ENCODE measurements around the gene SPATS2. TPM values are rescaled to one million over a fixed set of nuclear protein-coding genes. Genes with fewer than 3 reads are reported as not detected.
"Not testable (repeated sequence)": the region's sequence is repeated elsewhere in the genome, so short reads cannot be mapped to it uniquely, and the experiment has no call there.

The SPATS2 gene
- total RNA-seq, 1 donor from 2014 or later, result 49.5 TPM

DNA sequence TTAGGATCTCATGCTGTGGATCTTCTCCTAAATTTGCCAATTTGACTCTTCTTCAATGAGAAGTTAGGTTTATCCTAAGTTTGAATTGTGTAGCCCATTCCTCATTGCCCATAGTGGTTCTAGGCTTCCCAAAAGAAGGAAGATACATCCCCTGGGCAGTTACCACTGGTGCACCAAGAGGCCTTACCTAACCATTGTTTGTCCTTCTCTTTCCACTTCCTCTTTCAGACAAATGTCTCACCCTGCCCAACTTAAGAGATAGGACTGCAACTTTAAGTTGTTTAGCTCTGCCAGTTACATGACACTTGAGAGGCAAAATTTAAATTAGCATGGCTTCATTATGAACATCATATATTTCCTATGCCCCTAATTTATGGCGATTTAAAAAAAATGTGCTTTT is 162.2 kb downstream of the SPATS2 start:
- no peak overlapping the region for H2AFZ ChIP-seq (replicated peaks)
- no peak overlapping the region for H3K4me2 ChIP-seq
- no peak overlapping the region for H3K4me3 Mint-ChIP-seq
- no peaks in the 10 kb centered on the region for H3K4me1 Mint-ChIP-seq
- H3K9me3 Mint-ChIP-seq, result no peaks in the 10 kb centered on the region
- H4K20me1 ChIP-seq (ENCODE audit: low read depth), result no peaks in the 10 kb centered on the region
- no peaks in the 10 kb centered on the region for H3K36me3 ChIP-seq
- peaks cover 26% of the 10 kb centered on the region for H3K36me3 Mint-ChIP-seq
- H3K27me3 ChIP-seq, result peaks cover 2% of the 10 kb centered on the region
- TF ChIP-seq EZH2 (IDR thresholded peaks at IDR 0.05) (no peak), EZH2phosphoT487 (IDR thresholded peaks at IDR 0.05) (no peak)
- TF ChIP-seq, protein P1, sequence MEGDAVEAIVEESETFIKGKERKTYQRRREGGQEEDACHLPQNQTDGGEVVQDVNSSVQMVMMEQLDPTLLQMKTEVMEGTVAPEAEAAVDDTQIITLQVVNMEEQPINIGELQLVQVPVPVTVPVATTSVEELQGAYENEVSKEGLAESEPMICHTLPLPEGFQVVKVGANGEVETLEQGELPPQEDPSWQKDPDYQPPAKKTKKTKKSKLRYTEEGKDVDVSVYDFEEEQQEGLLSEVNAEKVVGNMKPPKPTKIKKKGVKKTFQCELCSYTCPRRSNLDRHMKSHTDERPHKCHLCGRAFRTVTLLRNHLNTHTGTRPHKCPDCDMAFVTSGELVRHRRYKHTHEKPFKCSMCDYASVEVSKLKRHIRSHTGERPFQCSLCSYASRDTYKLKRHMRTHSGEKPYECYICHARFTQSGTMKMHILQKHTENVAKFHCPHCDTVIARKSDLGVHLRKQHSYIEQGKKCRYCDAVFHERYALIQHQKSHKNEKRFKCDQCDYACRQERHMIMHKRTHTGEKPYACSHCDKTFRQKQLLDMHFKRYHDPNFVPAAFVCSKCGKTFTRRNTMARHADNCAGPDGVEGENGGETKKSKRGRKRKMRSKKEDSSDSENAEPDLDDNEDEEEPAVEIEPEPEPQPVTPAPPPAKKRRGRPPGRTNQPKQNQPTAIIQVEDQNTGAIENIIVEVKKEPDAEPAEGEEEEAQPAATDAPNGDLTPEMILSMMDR (IDR thresholded peaks at IDR 0.05), result no peak
- H3K27ac ChIP-seq, result no peak overlapping the region
- H3K27me3 Mint-ChIP-seq (ENCODE audit: insufficient read depth, low read depth), result peaks cover 7% of the 10 kb centered on the region
- H3F3A ChIP-seq (ENCODE audit: low read depth), result peaks cover 9% of the 10 kb centered on the region
- no peak overlapping the region for H3K27ac Mint-ChIP-seq
- no peaks in the 10 kb centered on the region for H3K9me3 ChIP-seq (ENCODE audit: low read depth)
- H3K79me2 ChIP-seq (ENCODE audit: low read depth), result no peaks in the 10 kb centered on the region
- no peaks in the 10 kb centered on the region for H3K4me1 ChIP-seq
- H3K9ac ChIP-seq, result no peak overlapping the region
- no peak overlapping the region for H3K4me3 ChIP-seq
- DNase-seq (ENCODE audit: low spot score), result no peak

DNA sequence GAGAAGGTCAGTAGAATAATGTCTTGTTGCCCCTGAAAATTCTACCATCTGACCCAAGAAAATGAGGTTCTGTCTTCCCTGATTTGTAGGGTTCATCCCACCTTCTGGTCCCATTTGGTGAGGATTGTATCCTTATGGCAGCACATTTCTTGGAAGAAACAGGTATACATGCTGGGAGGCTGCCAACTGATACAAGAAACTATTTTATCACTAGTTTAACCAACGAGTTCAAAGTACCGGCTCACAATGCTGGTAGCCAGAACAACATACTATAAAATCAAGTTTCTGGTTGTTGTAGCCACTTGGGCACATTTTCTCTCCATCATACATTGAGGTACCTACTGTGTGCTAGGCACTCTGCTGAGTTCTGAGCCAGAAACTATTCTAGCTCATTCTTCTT is 164.5 kb downstream of the SPATS2 start:
- no peak for TF ChIP-seq EZH2phosphoT487 (IDR thresholded peaks at IDR 0.05)
- TF ChIP-seq, protein P1 (IDR thresholded peaks at IDR 0.05), result no peak
- no peak for TF ChIP-seq EZH2 (IDR thresholded peaks at IDR 0.05)
- Histone ChIP-seq H2AFZ (replicated peaks) (no peak overlapping the region), H3K27me3 (peaks cover 25% of the 10 kb centered on the region), H3K36me3 (no peaks in the 10 kb centered on the region), H3K27ac (no peak overlapping the region), H3K4me2 (no peak overlapping the region), H3K9ac (no peak overlapping the region), H3K4me1 (no peaks in the 10 kb centered on the region), H3K79me2 (ENCODE audit: low read depth) (no peaks in the 10 kb centered on the region), H3F3A (ENCODE audit: low read depth) (peaks cover 18% of the 10 kb centered on the region), H4K20me1 (ENCODE audit: low read depth) (no peaks in the 10 kb centered on the region), H3K9me3 (ENCODE audit: low read depth) (no peaks in the 10 kb centered on the region), H3K4me3 (no peak overlapping the region)
- Mint-ChIP-seq H3K36me3 (peaks cover 10% of the 10 kb centered on the region), H3K4me3 (no peak overlapping the region), H3K27ac (no peak overlapping the region), H3K9me3 (no peaks in the 10 kb centered on the region), H3K27me3 (ENCODE audit: insufficient read depth, low read depth) (peaks cover 17% of the 10 kb centered on the region), H3K4me1 (peaks cover 5% of the 10 kb centered on the region)
- DNase-seq (ENCODE audit: low spot score), result no peak

DNA sequence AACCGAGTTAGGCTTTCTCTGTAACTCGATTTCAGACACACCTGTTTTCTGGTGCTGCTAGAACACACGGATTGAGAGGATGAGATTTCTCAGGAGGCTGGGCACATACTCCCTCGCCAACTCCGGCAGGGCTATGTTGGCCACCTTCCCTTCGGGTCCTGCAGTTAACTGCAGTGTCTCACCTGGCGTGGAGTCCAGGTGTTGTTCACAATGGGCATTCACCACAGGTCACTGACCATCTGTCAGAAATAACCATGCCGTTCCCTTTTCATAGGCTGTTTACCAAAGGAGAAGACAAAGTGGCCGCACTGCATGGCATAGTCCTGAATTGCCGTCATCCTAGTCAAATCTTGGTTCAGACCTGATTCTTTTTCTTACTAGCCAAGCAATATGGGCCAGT is 166.1 kb downstream of the SPATS2 start:
- H3K27me3 ChIP-seq, result peaks cover 41% of the 10 kb centered on the region

DNA sequence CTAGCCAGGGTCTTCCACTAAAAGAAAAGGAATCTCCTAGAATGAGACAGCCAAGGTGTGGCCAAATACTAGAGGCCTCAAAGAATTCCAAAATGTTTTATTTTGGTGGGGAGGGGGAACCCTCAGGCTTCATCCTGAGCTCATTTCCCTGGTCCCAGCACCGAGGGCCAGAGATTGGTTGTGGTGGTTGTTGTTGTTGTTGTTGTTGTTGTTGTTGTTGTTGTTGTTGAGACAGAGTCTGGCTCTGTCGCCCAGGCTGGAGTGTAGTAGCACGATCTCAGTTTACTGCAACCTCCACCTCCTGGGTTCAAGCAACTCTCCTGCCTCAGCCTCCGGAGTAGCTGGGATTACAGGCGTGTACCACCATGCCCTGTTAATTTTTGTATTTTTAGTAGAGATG is 166.9 kb downstream of the SPATS2 start:
- not testable (repeated sequence) for DNase-seq (ENCODE audit: low spot score); H3K4me3 ChIP-seq; H3K9me3 Mint-ChIP-seq; H2AFZ ChIP-seq (replicated peaks); H3K9me3 ChIP-seq (ENCODE audit: low read depth); H4K20me1 ChIP-seq (ENCODE audit: low read depth); H3K36me3 ChIP-seq; H3K36me3 Mint-ChIP-seq; H3K4me1 ChIP-seq; H3K27ac ChIP-seq; H3K4me3 Mint-ChIP-seq; H3K4me2 ChIP-seq; H3K79me2 ChIP-seq (ENCODE audit: low read depth); H3K27ac Mint-ChIP-seq; H3K9ac ChIP-seq
- Mint-ChIP-seq H3K27me3 (ENCODE audit: insufficient read depth, low read depth) (peaks cover 32% of the 10 kb centered on the region), H3K4me1 (peaks cover 13% of the 10 kb centered on the region)
- Histone ChIP-seq H3F3A (ENCODE audit: low read depth) (peaks cover 21% of the 10 kb centered on the region), H3K27me3 (peaks cover 49% of the 10 kb centered on the region)

More for the DNA sequence above, 166.1 kb downstream of the SPATS2 start:
- Mint-ChIP-seq H3K27ac (no peak overlapping the region), H3K36me3 (peaks cover 5% of the 10 kb centered on the region), H3K4me1 (peaks cover 13% of the 10 kb centered on the region), H3K4me3 (peak overlapping the region; percentile 30), H3K27me3 (ENCODE audit: insufficient read depth, low read depth) (peaks cover 31% of the 10 kb centered on the region), H3K9me3 (no peaks in the 10 kb centered on the region)
- TF ChIP-seq EZH2phosphoT487 (IDR thresholded peaks at IDR 0.05) (no peak), EZH2 (IDR thresholded peaks at IDR 0.05) (no peak)
- TF ChIP-seq, protein P1 (IDR thresholded peaks at IDR 0.05), result no peak
- no peaks in the 10 kb centered on the region for H4K20me1 ChIP-seq (ENCODE audit: low read depth)
- no peaks in the 10 kb centered on the region for H3K36me3 ChIP-seq
- DNase-seq (ENCODE audit: low spot score), result no peak
- H3K9me3 ChIP-seq (ENCODE audit: low read depth), result no peaks in the 10 kb centered on the region
- H3K4me2 ChIP-seq, result no peak overlapping the region
- no peak overlapping the region for H2AFZ ChIP-seq (replicated peaks)
- no peaks in the 10 kb centered on the region for H3K79me2 ChIP-seq (ENCODE audit: low read depth)
- H3K4me3 ChIP-seq, result no peak overlapping the region
- H3K27ac ChIP-seq, result no peak overlapping the region
- no peak overlapping the region for H3K9ac ChIP-seq
- H3K4me1 ChIP-seq, result peaks cover 6% of the 10 kb centered on the region
- peaks cover 21% of the 10 kb centered on the region for H3F3A ChIP-seq (ENCODE audit: low read depth)
